ENCODE data around the gene LASP1NB.

LASP1NB gene

GRCh38 chr17:38897671-38898290, 27.6 kb upstream of the LASP1NB start:
- Histone ChIP-seq H3K9me3 (ENCODE audit: low read length) (no peaks in the 10 kb centered on the region), H4K20me1 (ENCODE audit: insufficient read depth, low read length) (no peaks in the 10 kb centered on the region), H3K4me2 (ENCODE audit: low read length) (peak overlapping the region; percentile 72), H3K4me1 (ENCODE audit: insufficient read depth, low read length, poor library complexity, severe bottlenecking) (peaks cover 40% of the 10 kb centered on the region), H2AFZ (ENCODE audit: low read length) (no peak overlapping the region), H3K36me3 (ENCODE audit: insufficient read depth, low read length) (peaks cover 76% of the 10 kb centered on the region), H3K9me2 (ENCODE audit: insufficient read depth, low read length) (no peaks in the 10 kb centered on the region), H3K27ac (ENCODE audit: low read depth, low read length, poor library complexity, severe bottlenecking) (peak overlapping the region; percentile 83), H3K4me3 (ENCODE audit: low read depth, low read length, poor library complexity, severe bottlenecking) (peak overlapping the region; percentile 41), H3K79me2 (ENCODE audit: insufficient read depth, low read depth, low read length) (no peaks in the 10 kb centered on the region; the same call in 1 of the 2 replicates)
- CTCF ChIA-PET (ENCODE audit: unreplicated experiment), result no interaction called here
- POLR2A ChIA-PET, result interaction anchor here (1.1 to 2.1 kb wide), 3 partner anchors 11 to 72 kb away, joined by 3 to 9 read pairs (median 3); partner anchors contain the start of gene CWC25
- no TSS peak for BruUV-seq (replicated peaks)
- TF ChIP-seq CTCF (conservative IDR thresholded peaks at IDR 0.05; ENCODE audit: low read length) (no peak), EZH2phosphoT487 (IDR thresholded peaks at IDR 0.05; ENCODE audit: borderline replicate concordance, low read depth, low read length) (no peak)
- intact Hi-C loops (cut with micrococcal nuclease; ENCODE audit: unreplicated experiment), result loop anchor here (2.0 kb wide), 1 partner anchor 29 kb away; no protein-coding TSS in a partner anchor
- no peak for DNase-seq (ENCODE audit: low spot score)

- Histone ChIP-seq H3K4me2 (ENCODE audit: low read length) (peak overlapping the region; percentile 72), H3K4me3 (ENCODE audit: low read depth, low read length, poor library complexity, severe bottlenecking) (peak overlapping the region; percentile 41), H3K9me2 (ENCODE audit: insufficient read depth, low read length) (no peaks in the 10 kb centered on the region), H2AFZ (ENCODE audit: low read length) (peak overlapping the region; percentile 23; the same call in 1 of the 2 replicates), H3K36me3 (ENCODE audit: insufficient read depth, low read length) (peaks cover 76% of the 10 kb centered on the region), H3K79me2 (ENCODE audit: insufficient read depth, low read depth, low read length) (no peaks in the 10 kb centered on the region; the same call in 1 of the 2 replicates), H3K27ac (ENCODE audit: low read depth, low read length, poor library complexity, severe bottlenecking) (peak overlapping the region; percentile 83), H4K20me1 (ENCODE audit: insufficient read depth, low read length) (no peaks in the 10 kb centered on the region), H3K9me3 (ENCODE audit: low read length) (no peaks in the 10 kb centered on the region), H3K4me1 (ENCODE audit: insufficient read depth, low read length, poor library complexity, severe bottlenecking) (peaks cover 37% of the 10 kb centered on the region)
- intact Hi-C loops (cut with micrococcal nuclease; ENCODE audit: unreplicated experiment), result loop anchor here (2.0 kb wide), 1 partner anchor 29 kb away; no protein-coding TSS in a partner anchor
- no peak for TF ChIP-seq CTCF (conservative IDR thresholded peaks at IDR 0.05; ENCODE audit: low read length)
- TF ChIP-seq EZH2phosphoT487 (IDR thresholded peaks at IDR 0.05; ENCODE audit: borderline replicate concordance, low read depth, low read length), result no peak
- no TSS peak for BruUV-seq (replicated peaks)
- peak; percentile 38 for DNase-seq (ENCODE audit: low spot score)
- ChIA-PET CTCF (ENCODE audit: unreplicated experiment) (interaction anchor here (0.6 to 1.1 kb wide), 2 partner anchors 29 to 79 kb away, joined by 3 read pairs; partner anchors contain the start of gene LASP1), POLR2A (interaction anchor here (0.7 to 2.1 kb wide), 5 partner anchors 11 to 73 kb away, joined by 3 to 9 read pairs (median 3); partner anchors contain the start of gene CWC25)
Measured at GRCh38 chr17:38898291-38898679, 27.1 kb upstream of the LASP1NB start.
